Measurements from ENCODE around the gene FRAS1.

DNA sequence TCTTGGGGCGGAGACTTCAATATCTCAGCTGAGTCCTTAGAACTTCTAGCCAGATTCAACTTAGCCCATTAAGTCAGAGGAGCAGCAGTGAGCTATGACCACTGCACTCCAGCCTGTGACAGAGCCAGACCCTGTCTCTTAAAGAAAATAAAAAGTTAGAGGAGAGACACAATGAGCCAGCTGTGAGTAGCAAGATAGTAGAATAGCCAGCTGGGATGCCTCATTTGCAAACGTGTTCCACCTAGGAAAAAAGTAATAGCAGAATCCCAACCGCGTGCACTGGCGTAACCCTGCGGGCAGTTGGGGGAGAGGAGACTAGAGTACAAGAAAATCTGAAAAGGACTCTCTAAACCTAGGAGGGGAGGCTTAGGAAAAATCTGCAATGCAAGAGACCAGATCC is 361.3 kb downstream of the FRAS1 start:
- no peak for TF ChIP-seq EZH2 (IDR thresholded peaks at IDR 0.05; ENCODE audit: borderline replicate concordance, insufficient read depth, low read depth, low read length, poor library complexity, severe bottlenecking)
- TF ChIP-seq, protein P1, sequence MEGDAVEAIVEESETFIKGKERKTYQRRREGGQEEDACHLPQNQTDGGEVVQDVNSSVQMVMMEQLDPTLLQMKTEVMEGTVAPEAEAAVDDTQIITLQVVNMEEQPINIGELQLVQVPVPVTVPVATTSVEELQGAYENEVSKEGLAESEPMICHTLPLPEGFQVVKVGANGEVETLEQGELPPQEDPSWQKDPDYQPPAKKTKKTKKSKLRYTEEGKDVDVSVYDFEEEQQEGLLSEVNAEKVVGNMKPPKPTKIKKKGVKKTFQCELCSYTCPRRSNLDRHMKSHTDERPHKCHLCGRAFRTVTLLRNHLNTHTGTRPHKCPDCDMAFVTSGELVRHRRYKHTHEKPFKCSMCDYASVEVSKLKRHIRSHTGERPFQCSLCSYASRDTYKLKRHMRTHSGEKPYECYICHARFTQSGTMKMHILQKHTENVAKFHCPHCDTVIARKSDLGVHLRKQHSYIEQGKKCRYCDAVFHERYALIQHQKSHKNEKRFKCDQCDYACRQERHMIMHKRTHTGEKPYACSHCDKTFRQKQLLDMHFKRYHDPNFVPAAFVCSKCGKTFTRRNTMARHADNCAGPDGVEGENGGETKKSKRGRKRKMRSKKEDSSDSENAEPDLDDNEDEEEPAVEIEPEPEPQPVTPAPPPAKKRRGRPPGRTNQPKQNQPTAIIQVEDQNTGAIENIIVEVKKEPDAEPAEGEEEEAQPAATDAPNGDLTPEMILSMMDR (IDR thresholded peaks at IDR 0.05) = no peak
